AG20443 (cell line): ENCODE measurements around the gene ENDOG.
A peak's percentile ranks its signal among the peaks of the same experiment; 100 is the strongest.
"Not testable (repeated sequence)": the region's sequence is repeated elsewhere in the genome, so short reads cannot be mapped to it uniquely, and the experiment has no call there.

Experiments used
- DNase-seq: peaks from one replicate; pipeline ENCODE4 v3.0.0; 2012; ENCODE audit warnings: low spot score, mixed read lengths

The ENDOG gene

DNA sequence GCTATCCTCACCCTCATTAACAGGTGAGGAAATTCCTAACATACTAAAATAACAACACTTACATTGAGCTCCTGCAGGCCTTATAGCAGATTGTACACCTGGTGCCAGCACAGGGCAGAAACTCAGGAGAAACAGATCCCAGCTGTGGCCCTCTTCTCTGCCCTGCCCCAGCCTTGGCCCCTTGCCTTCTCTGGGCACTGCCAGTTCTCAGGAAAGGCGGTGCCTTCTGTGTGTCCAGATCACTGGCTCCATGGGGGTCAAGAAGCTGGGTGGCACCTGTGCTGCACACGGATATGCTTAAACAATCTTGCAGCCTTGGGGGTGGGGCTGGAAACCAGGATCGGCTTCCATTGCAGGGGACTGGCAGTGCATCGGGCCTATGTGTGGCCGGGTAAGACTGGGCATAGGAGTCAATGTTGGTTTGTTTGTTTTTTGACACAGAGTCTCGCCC, 44.1 kb downstream of the ENDOG start:
- no peak for DNase-seq

DNA sequence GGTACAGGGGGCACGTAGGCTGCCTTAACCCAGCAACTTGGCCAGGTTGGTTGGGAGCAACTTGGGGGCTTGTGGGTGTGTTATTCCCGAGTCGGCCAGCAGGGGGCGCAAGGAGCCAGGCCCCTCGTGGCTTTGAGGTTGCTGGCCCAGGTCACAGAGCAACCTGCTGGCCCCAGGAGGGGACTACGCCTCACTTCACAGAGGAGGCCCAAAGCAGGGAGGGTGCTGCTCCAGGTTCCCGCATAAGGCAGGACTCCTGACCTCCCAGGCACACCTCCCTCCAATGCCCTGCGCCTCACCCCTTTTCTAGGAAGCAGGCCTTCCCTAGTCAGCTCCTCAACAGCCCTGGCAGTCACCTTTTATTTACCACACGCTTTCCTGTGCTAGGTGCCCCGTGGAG, 45.3 kb downstream of the ENDOG start:
- DNase-seq: peak; percentile 87

DNA sequence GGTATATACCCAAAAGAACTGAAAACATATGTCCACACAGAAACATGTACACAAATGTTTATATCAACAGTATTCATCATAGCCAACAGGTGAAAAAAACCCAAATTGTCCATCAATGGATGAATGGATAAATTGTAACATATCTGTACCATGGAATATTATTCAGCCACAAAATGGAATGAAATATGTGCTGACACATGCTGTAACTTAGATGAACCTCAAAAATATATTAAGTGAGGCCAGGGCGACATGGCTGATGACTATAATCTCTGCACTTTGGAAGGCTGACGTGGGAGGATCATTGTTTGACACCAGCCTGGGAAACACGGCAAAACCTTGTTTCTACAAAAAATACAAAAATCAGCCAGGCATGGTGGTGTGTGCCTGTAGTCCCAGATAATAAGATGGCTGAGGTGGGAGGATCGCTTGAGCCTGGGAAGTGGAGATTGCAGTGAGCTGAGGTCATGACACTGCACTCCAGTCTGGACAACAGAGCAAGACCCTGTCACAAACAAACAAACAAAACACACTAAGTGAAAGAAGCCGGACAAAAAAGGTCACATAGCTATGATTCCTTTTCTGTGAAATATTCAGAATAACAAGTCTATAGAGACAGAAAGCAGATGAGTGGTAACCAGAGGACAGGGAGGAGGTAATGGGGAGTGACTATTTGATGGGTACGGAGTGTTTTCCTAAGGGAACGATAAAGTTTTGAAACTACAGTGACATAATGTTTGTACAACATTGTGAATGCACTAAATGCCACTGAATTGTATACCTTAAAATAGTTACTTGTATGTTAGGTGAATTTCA, 52.0 kb downstream of the ENDOG start:
- DNase-seq: no peak

DNA sequence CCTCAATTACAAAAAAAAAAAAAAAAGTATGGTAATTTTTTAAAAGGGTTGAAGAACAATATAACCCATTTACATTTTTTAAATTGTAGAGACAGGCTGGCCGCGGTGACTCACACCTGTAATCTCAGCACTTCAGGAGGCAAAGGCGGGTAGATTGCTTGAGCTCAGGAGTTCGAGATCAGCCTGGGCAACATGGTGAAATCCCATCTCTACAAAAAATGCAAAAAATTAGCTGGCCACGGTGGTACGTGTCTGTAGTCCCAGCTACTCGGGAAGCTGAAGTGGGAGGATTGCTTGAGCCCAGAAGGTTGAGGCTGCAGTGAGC, 52.6 kb downstream of the ENDOG start:
- not testable (repeated sequence) for DNase-seq
